DLD1 (cell line): Measurements from ENCODE around the gene UNC13C.

Experiments used
- in situ Hi-C: cut with HindIII; loops from 2 replicates; pipeline ENCODE4 v1.10.0; 2017; ENCODE audit warnings: low sequenced_read_pairs

Gene UNC13C

GRCh38 chr15:54017251-54017650 is 39.0 kb downstream of the UNC13C start:
- in situ Hi-C loops = no loop called here

- in situ Hi-C loops = no loop called here
Measured at GRCh38 chr15:54017959-54018358, 39.7 kb downstream of the UNC13C start.

GRCh38 chr15:54026258-54026657 is 48.0 kb downstream of the UNC13C start:
- in situ Hi-C loops = no loop called here

- in situ Hi-C loops = no loop called here
Measured at GRCh38 chr15:54026891-54027290, 48.6 kb downstream of the UNC13C start.

GRCh38 chr15:54029081-54029480 is 50.8 kb downstream of the UNC13C start:
- in situ Hi-C loops = no loop called here

GRCh38 chr15:54032066-54032465 is 53.8 kb downstream of the UNC13C start:
- in situ Hi-C loops = no loop called here

GRCh38 chr15:54033356-54033860 is 55.2 kb downstream of the UNC13C start:
- in situ Hi-C loops = no loop called here

- in situ Hi-C loops = no loop called here
Measured at GRCh38 chr15:54033869-54034458, 55.7 kb downstream of the UNC13C start.

GRCh38 chr15:54035616-54036015 is 57.4 kb downstream of the UNC13C start:
- in situ Hi-C loops = no loop called here

- in situ Hi-C loops = no loop called here
Measured at GRCh38 chr15:54045397-54045796, 67.2 kb downstream of the UNC13C start.

GRCh38 chr15:54046093-54046492 is 67.9 kb downstream of the UNC13C start:
- in situ Hi-C loops = no loop called here

- in situ Hi-C loops = no loop called here
Measured at GRCh38 chr15:54064365-54064764, 86.1 kb downstream of the UNC13C start.

GRCh38 chr15:54066403-54066802 is 88.2 kb downstream of the UNC13C start:
- in situ Hi-C loops = no loop called here

GRCh38 chr15:54082836-54083492 is 104.7 kb downstream of the UNC13C start:
- in situ Hi-C loops = no loop called here

GRCh38 chr15:54083501-54083900 is 105.3 kb downstream of the UNC13C start:
- in situ Hi-C loops = no loop called here

GRCh38 chr15:54083991-54084390 is 105.8 kb downstream of the UNC13C start:
- in situ Hi-C loops = no loop called here

- in situ Hi-C loops = no loop called here
Measured at GRCh38 chr15:54088837-54089236, 110.6 kb downstream of the UNC13C start.

- in situ Hi-C loops = no loop called here
Measured at GRCh38 chr15:54089776-54090175, 111.5 kb downstream of the UNC13C start.

GRCh38 chr15:54091651-54092050 is 113.4 kb downstream of the UNC13C start:
- in situ Hi-C loops = no loop called here

GRCh38 chr15:54094661-54095060 is 116.4 kb downstream of the UNC13C start:
- in situ Hi-C loops = no loop called here

- in situ Hi-C loops = no loop called here
Measured at GRCh38 chr15:54097019-54097418, 118.8 kb downstream of the UNC13C start.

- in situ Hi-C loops = no loop called here
Measured at GRCh38 chr15:54099010-54099409, 120.8 kb downstream of the UNC13C start.
